OCI-LY1 (cell line): ENCODE results near the gene AP2A2.

ENCODE experiments used
- H2AFZ ChIP-seq: fragments of 200-600 bp; sonication (generic), shearing (Covaris generic); 2 replicates; pipeline ENCODE4 v1.6.0; 2014; ENCODE audit warnings: antibody characterized with exemption, mild to moderate bottlenecking, low read length
- H3F3A ChIP-seq: fragments of 200-600 bp; sonication (generic), shearing (Covaris generic); 2 replicates; pipeline ENCODE4 v1.6.0; 2014; ENCODE audit warnings: mild to moderate bottlenecking, antibody characterized with exemption, low read length, moderate library complexity; ENCODE audit not compliant: insufficient read depth
- H3K27ac ChIP-seq: fragments of 200-600 bp; sonication (generic); 2 replicates; pipeline ENCODE4 v1.5.1; 2014; ENCODE audit warnings: low read length, mixed run types, mild to moderate bottlenecking, low read depth; ENCODE audit not compliant: poor library complexity, severe bottlenecking
- H3K27me3 ChIP-seq: fragments of 200-600 bp; sonication (generic); 2 replicates; pipeline ENCODE4 v1.6.0; 2014; ENCODE audit warnings: antibody characterized with exemption, mild to moderate bottlenecking, low read length, moderate library complexity; ENCODE audit not compliant: insufficient read depth
- H3K36me3 ChIP-seq: fragments of 200-600 bp; sonication (generic); 2 replicates; pipeline ENCODE4 v1.6.1; 2014; ENCODE audit warnings: mild to moderate bottlenecking, antibody characterized with exemption, low read length, moderate library complexity, mixed read lengths; ENCODE audit not compliant: insufficient read depth
- H3K4me1 ChIP-seq: fragments of 200-600 bp; sonication (generic); 2 replicates; pipeline ENCODE4 v1.5.1; 2014; ENCODE audit warnings: mild to moderate bottlenecking, low read length, moderate library complexity; ENCODE audit not compliant: insufficient read depth, severe bottlenecking
- H3K4me2 ChIP-seq: fragments of 200-600 bp; sonication (generic), shearing (Covaris generic); 2 replicates; pipeline ENCODE4 v1.6.1; 2014; ENCODE audit warnings: low read length
- H3K4me3 ChIP-seq: fragments of 200-600 bp; sonication (generic); 2 replicates; pipeline ENCODE4 v1.5.1; 2014; ENCODE audit warnings: low read length, low read depth, mild to moderate bottlenecking, mixed read lengths; ENCODE audit not compliant: poor library complexity, severe bottlenecking
- H3K79me2 ChIP-seq: fragments of 200-600 bp; shearing (Covaris generic); 2 replicates; pipeline ENCODE4 v1.6.1; 2016; ENCODE audit warnings: mixed run types, low read length, mixed read lengths; ENCODE audit not compliant: insufficient read depth
- H3K9ac ChIP-seq: fragments of 200-600 bp; sonication (generic), shearing (Covaris generic); 2 replicates; pipeline ENCODE4 v1.6.1; 2014; ENCODE audit warnings: mild to moderate bottlenecking, low read length, mixed read lengths
- H3K9me2 ChIP-seq: fragments of 200-600 bp; sonication (generic), shearing (Covaris generic); 2 replicates; pipeline ENCODE4 v1.6.1; 2014; ENCODE audit warnings: low read depth, mild to moderate bottlenecking, low read length, mixed read lengths
- H3K9me3 ChIP-seq: fragments of 200-600 bp; shearing (Covaris generic); 2 replicates; pipeline ENCODE4 v1.6.1; 2014; ENCODE audit warnings: low read length, mixed read lengths
- H4K20me1 ChIP-seq: fragments of 200-600 bp; sonication (generic), shearing (Covaris generic); 2 replicates; pipeline ENCODE4 v1.6.0; 2016; ENCODE audit warnings: mild to moderate bottlenecking, low read length; ENCODE audit not compliant: insufficient read depth
- CTCF ChIP-seq: fragments of 200-600 bp; sonication (generic), shearing (Covaris generic); IDR thresholded peaks from 2 replicates; pipeline ENCODE4 v1.5.1; 2017; ENCODE audit warnings: mild to moderate bottlenecking, antibody characterized with exemption, low read length, moderate library complexity, mixed read lengths
- EZH2 ChIP-seq: fragments of 200-600 bp; sonication (generic), shearing (Covaris generic); IDR thresholded peaks from 2 replicates; pipeline ENCODE4 v1.8.0; 2017; ENCODE audit warnings: borderline replicate concordance, mixed run types, mild to moderate bottlenecking, antibody characterized with exemption, low read length, moderate library complexity, mixed read lengths

Gene AP2A2

GRCh38 chr11:975827-976226 lies 50.2 kb downstream of the AP2A2 start:
- H3K4me1 ChIP-seq: peaks cover 3% of the 10 kb centered on the region
- H4K20me1 ChIP-seq: no peaks in the 10 kb centered on the region
- H3K9ac ChIP-seq: no peak overlapping the region

GRCh38 chr11:976431-977160 lies 50.9 kb downstream of the AP2A2 start:
- Histone ChIP-seq H3F3A (no peaks in the 10 kb centered on the region), H3K4me1 (no peaks in the 10 kb centered on the region), H3K9ac (no peak overlapping the region), H3K4me3 (no peak overlapping the region), H3K79me2 (no peaks in the 10 kb centered on the region), H3K27me3 (no peaks in the 10 kb centered on the region), H2AFZ (no peak overlapping the region), H3K36me3 (peaks cover 43% of the 10 kb centered on the region; the same call in 1 of the 2 replicates), H3K27ac (no peak overlapping the region), H3K4me2 (no peak overlapping the region), H3K9me3 (no peaks in the 10 kb centered on the region), H4K20me1 (no peaks in the 10 kb centered on the region), H3K9me2 (no peaks in the 10 kb centered on the region)
- TF ChIP-seq CTCF (no peak), EZH2 (no peak)

More at GRCh38 chr11:975827-976226, 50.2 kb downstream of the AP2A2 start:
- Histone ChIP-seq H3K9me3 (no peaks in the 10 kb centered on the region), H3K79me2 (no peaks in the 10 kb centered on the region), H3K27me3 (no peaks in the 10 kb centered on the region), H3F3A (no peaks in the 10 kb centered on the region), H2AFZ (no peak overlapping the region), H3K27ac (no peak overlapping the region), H3K4me3 (no peak overlapping the region), H3K4me2 (no peak overlapping the region), H3K9me2 (no peaks in the 10 kb centered on the region), H3K36me3 (peaks cover 39% of the 10 kb centered on the region; the same call in 1 of the 2 replicates)
- peak; percentile 61 for TF ChIP-seq CTCF
- TF ChIP-seq EZH2: no peak

- H3K4me2 ChIP-seq: no peak overlapping the region
- no peak overlapping the region for H3K27ac ChIP-seq
- no peaks in the 10 kb centered on the region for H4K20me1 ChIP-seq
- no peaks in the 10 kb centered on the region for H3K79me2 ChIP-seq
- H3K4me3 ChIP-seq: no peak overlapping the region
- no peak overlapping the region for H3K9ac ChIP-seq
- H3K4me1 ChIP-seq: no peaks in the 10 kb centered on the region
- H3F3A ChIP-seq: no peaks in the 10 kb centered on the region
- TF ChIP-seq CTCF (no peak), EZH2 (no peak)
- H3K9me2 ChIP-seq: no peaks in the 10 kb centered on the region
- H3K27me3 ChIP-seq: no peaks in the 10 kb centered on the region
- H3K36me3 ChIP-seq: peaks cover 31% of the 10 kb centered on the region
- H2AFZ ChIP-seq: no peak overlapping the region
- no peaks in the 10 kb centered on the region for H3K9me3 ChIP-seq
These were observed 52.4 kb downstream of the AP2A2 start for GRCh38 chr11:977830-978720.
